ENCODE data around the gene GPX1.
"Not testable (repeated sequence)": the region's sequence is repeated elsewhere in the genome, so short reads cannot be mapped to it uniquely, and the experiment has no call there.

GRCh38 chr3:49357095-49357442 is 1.1 kb downstream of the GPX1 start:
- not testable (repeated sequence) for TF ChIP-seq CTCF (IDR thresholded peaks at IDR 0.05; ENCODE audit: poor library complexity, severe bottlenecking); RAD21 (conservative IDR thresholded peaks at IDR 0.05); POLR2AphosphoS5 (IDR thresholded peaks at IDR 0.05); EZH2 (IDR thresholded peaks at IDR 0.05; ENCODE audit: borderline replicate concordance, insufficient read depth, low read length, poor library complexity, severe bottlenecking); TAF1 (IDR thresholded peaks at IDR 0.05; ENCODE audit: low read depth); MXI1 (conservative IDR thresholded peaks at IDR 0.05; ENCODE audit: poor library complexity, severe bottlenecking); EP300 (conservative IDR thresholded peaks at IDR 0.05; ENCODE audit: poor library complexity, severe bottlenecking)
